H9 (cell line): ENCODE measurements around the gene ATP12A. TPM values are rescaled to one million over a fixed set of nuclear protein-coding genes. Genes with fewer than 3 reads are reported as not detected.
A peak's percentile ranks its signal among the peaks of the same experiment; 100 is the strongest.

Experiments used
- DNase-seq: peaks from one replicate; pipeline ENCODE4 v3.0.0-alpha.2; 2017
- H2AFZ ChIP-seq: one replicate; pipeline ENCODE4 v1.6.1; 2013; ENCODE audit warnings: mild to moderate bottlenecking, low read length, control low read depth, moderate library complexity
- H2AK5ac ChIP-seq: 2 replicates; pipeline ENCODE4 v1.6.1; 2013; ENCODE audit warnings: low read length, control low read depth, mixed read lengths; ENCODE audit not compliant: insufficient read length
- H2BK120ac ChIP-seq: one replicate; pipeline ENCODE4 v1.6.1; 2013; ENCODE audit warnings: low read depth, mild to moderate bottlenecking, low read length, control low read depth, inconsistent platforms; ENCODE audit not compliant: poor library complexity, severe bottlenecking
- H2BK12ac ChIP-seq: 2 replicates; pipeline ENCODE4 v1.6.1; 2013; ENCODE audit warnings: low read length, control low read depth, mixed read lengths, low read depth; ENCODE audit not compliant: insufficient read length
- H2BK15ac ChIP-seq: 2 replicates; pipeline ENCODE4 v1.6.1; 2013; ENCODE audit warnings: low read depth, low read length, control low read depth
- H2BK20ac ChIP-seq: one replicate; pipeline ENCODE4 v1.6.1; 2013; ENCODE audit warnings: low read depth, mild to moderate bottlenecking, low read length, control low read depth, inconsistent platforms; ENCODE audit not compliant: poor library complexity, severe bottlenecking
- H2BK5ac ChIP-seq: 2 replicates; pipeline ENCODE4 v1.6.1; 2013; ENCODE audit warnings: low read length, control low read depth, mixed read lengths; ENCODE audit not compliant: insufficient read length
- H3K14ac ChIP-seq: 2 replicates; pipeline ENCODE4 v1.6.1; 2013; ENCODE audit warnings: low read length, control low read depth; ENCODE audit not compliant: insufficient read depth
- H3K18ac ChIP-seq: 2 replicates; pipeline ENCODE4 v1.6.1; 2013; ENCODE audit warnings: low read depth, mild to moderate bottlenecking, mixed read lengths, low read length, control low read depth; ENCODE audit not compliant: insufficient read length
- H3K23ac ChIP-seq: 2 replicates; pipeline ENCODE4 v1.6.1; 2013; ENCODE audit warnings: low read length, control low read depth, mixed read lengths, low read depth; ENCODE audit not compliant: insufficient read length
- H3K23me2 ChIP-seq: 2 replicates; pipeline ENCODE4 v1.6.1; 2013; ENCODE audit warnings: low read depth, mild to moderate bottlenecking, mixed read lengths, low read length, control low read depth; ENCODE audit not compliant: insufficient read length, poor library complexity, severe bottlenecking
- H3K27ac ChIP-seq: 2 replicates; pipeline ENCODE4 v1.5.1; 2013; ENCODE audit warnings: low read length, control low read depth, mixed read lengths, low read depth; ENCODE audit not compliant: insufficient read length
- H3K27me3 ChIP-seq: 2 replicates; pipeline ENCODE4 v1.6.1; 2013; ENCODE audit warnings: low read length, control low read depth, inconsistent platforms; ENCODE audit not compliant: insufficient read depth
- H3K4ac ChIP-seq: 2 replicates; pipeline ENCODE4 v1.6.1; 2013; ENCODE audit warnings: low read depth, mild to moderate bottlenecking, control low read depth, inconsistent platforms, low read length, moderate library complexity
- H3K4me1 ChIP-seq: 2 replicates; pipeline ENCODE4 v1.6.1; 2013; ENCODE audit warnings: low read length, control low read depth, inconsistent platforms; ENCODE audit not compliant: insufficient read depth
- H3K4me2 ChIP-seq: 2 replicates; pipeline ENCODE4 v1.6.1; 2013; ENCODE audit warnings: low read length, control low read depth, mixed read lengths; ENCODE audit not compliant: insufficient read length, insufficient read depth
- H3K56ac ChIP-seq: 2 replicates; pipeline ENCODE4 v1.6.1; 2013; ENCODE audit warnings: low read depth, mild to moderate bottlenecking, mixed read lengths, low read length, control low read depth; ENCODE audit not compliant: insufficient read length
- H3K79me1 ChIP-seq: 2 replicates; pipeline ENCODE4 v1.6.1; 2013; ENCODE audit warnings: low read depth, mild to moderate bottlenecking, moderate library complexity, low read length, control low read depth, inconsistent platforms; ENCODE audit not compliant: insufficient read depth, poor library complexity, severe bottlenecking
- H3K79me2 ChIP-seq: 2 replicates; pipeline ENCODE4 v1.6.1; 2013; ENCODE audit warnings: low read length, control low read depth, inconsistent platforms; ENCODE audit not compliant: insufficient read depth
- H3K9ac ChIP-seq: 2 replicates; pipeline ENCODE4 v1.6.1; 2013; ENCODE audit warnings: low read length, control low read depth, mixed read lengths; ENCODE audit not compliant: insufficient read length; ENCODE audit errors: extremely low read depth
- H3K9me3 ChIP-seq: one replicate; pipeline ENCODE4 v1.6.1; 2013; ENCODE audit warnings: low read depth, low read length, inconsistent platforms; ENCODE audit not compliant: control insufficient read depth
- H3T11ph ChIP-seq: one replicate; pipeline ENCODE4 v1.6.1; 2013; ENCODE audit warnings: mild to moderate bottlenecking, low read length, control low read depth, inconsistent platforms
- H4K20me1 ChIP-seq: one replicate; pipeline ENCODE4 v1.6.1; 2013; ENCODE audit not compliant: control insufficient read depth, insufficient read length, insufficient read depth
- H4K5ac ChIP-seq: 2 replicates; pipeline ENCODE4 v1.6.1; 2013; ENCODE audit warnings: low read depth, mild to moderate bottlenecking, mixed read lengths, low read length, control low read depth; ENCODE audit not compliant: insufficient read length
- H4K8ac ChIP-seq: replicated peaks from 2 replicates; pipeline ENCODE4 v1.6.1; 2013; ENCODE audit warnings: low read length, control low read depth, mixed read lengths, low read depth; ENCODE audit not compliant: insufficient read length
- H4K91ac ChIP-seq: 2 replicates; pipeline ENCODE4 v1.6.1; 2013; ENCODE audit warnings: low read depth, mild to moderate bottlenecking, moderate library complexity, mixed read lengths, low read length, control low read depth; ENCODE audit not compliant: insufficient read length
- H3K27ac Mint-ChIP-seq, 3 experiments: 2 replicates in 2 of 3; 3 replicates in 1 of 3; pipeline ENCODE4 v1.8.0; 2020 to 2021; ENCODE audit warnings: mixed read lengths in 3 of 3, mild to moderate bottlenecking in 1 of 3, moderate library complexity in 1 of 3
- H3K27me3 Mint-ChIP-seq: 2 replicates; pipeline ENCODE4 v1.8.0; 2021; ENCODE audit warnings: low read depth, mild to moderate bottlenecking, moderate library complexity, mixed read lengths
- H3K36me3 Mint-ChIP-seq, 3 experiments: 2 replicates in 2 of 3; 3 replicates in 1 of 3; pipeline ENCODE4 v1.8.0; 2020 to 2021; ENCODE audit warnings: low read depth in 3 of 3, mixed read lengths in 3 of 3; ENCODE audit not compliant: insufficient read depth in 1 of 3
- H3K4me1 Mint-ChIP-seq, 2 experiments: 2 replicates each; pipeline ENCODE4 v1.8.0; 2020; ENCODE audit warnings: mixed read lengths in 2 of 2
- H3K4me3 Mint-ChIP-seq, 2 experiments: 2 replicates in 1 of 2; 3 replicates in 1 of 2; pipeline ENCODE4 v1.8.0; 2020 to 2021; ENCODE audit warnings: mild to moderate bottlenecking in 2 of 2, mixed read lengths in 2 of 2, moderate library complexity in 1 of 2
- H3K9me3 Mint-ChIP-seq, 2 experiments: 2 replicates in 1 of 2; 3 replicates in 1 of 2; pipeline ENCODE4 v1.8.0; 2020; ENCODE audit warnings: mild to moderate bottlenecking in 2 of 2, mixed read lengths in 2 of 2, moderate library complexity in 1 of 2
- WGBS: extraction: QIAGEN DNeasy Blood & Tissue Kit; methylation state at CpG from one replicate; pipeline ENCODE4 v1.1.7; 2013; ENCODE audit warnings: missing lambda C conversion rate, low lambda C conversion rate, mixed read lengths; ENCODE audit not compliant: insufficient read length; ENCODE audit errors: extremely low coverage; 5-methylcytosine and 5-hydroxymethylcytosine counted together
- total RNA-seq: library from RNA; stranded (reverse); gene quantifications from 2 replicates; pipeline ENCODE4 v1.2.1, GENCODE V29; 2021
- TF ChIP-seq, protein P1 (sequence below): fragments of 200-600 bp; sonication (generic); conservative IDR thresholded peaks from 3 replicates; pipeline ENCODE4 v1.8.0; 2021; ENCODE audit warnings: antibody characterized with exemption, mild to moderate bottlenecking

The ATP12A gene
- total RNA-seq, 1 experiment from 2014 or later, result 0.94 TPM

DNA sequence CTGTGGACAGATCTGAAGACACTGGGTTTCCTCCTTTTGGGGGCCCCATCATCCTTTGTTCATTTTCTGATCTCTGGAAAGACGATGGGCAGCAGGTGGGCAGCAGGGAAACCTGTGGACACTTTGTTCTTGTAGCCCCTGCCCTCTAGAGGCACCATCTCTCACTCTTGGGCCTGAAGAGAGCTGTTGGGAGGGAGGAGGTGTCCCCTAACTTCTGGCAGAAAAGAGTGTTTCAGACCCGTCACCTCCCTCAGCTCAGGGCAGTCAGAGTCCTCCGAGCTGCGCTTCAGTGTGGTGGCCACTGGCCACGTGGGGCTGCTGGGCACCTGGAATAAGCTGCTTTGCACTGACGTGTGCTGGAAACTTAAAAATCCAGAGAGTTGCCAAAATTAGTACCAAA lies 56.8 kb downstream of the ATP12A start:
- Histone ChIP-seq H3K14ac (no peak overlapping the region), H3K23ac (no peak overlapping the region), H4K8ac (no peak overlapping the region), H3K9ac (no peak overlapping the region), H3K4me1 (no peaks in the 10 kb centered on the region), H4K91ac (no peak overlapping the region), H2AFZ (no peak overlapping the region), H3K56ac (no peak overlapping the region), H2BK120ac (no peak overlapping the region), H3K4ac (no peak overlapping the region), H3T11ph (no peak overlapping the region), H3K27ac (no peak overlapping the region), H2AK5ac (no peak overlapping the region), H2BK15ac (no peak overlapping the region), H2BK12ac (no peak overlapping the region), H4K20me1 (no peaks in the 10 kb centered on the region), H3K18ac (no peak overlapping the region), H2BK5ac (no peak overlapping the region), H3K23me2 (no peaks in the 10 kb centered on the region), H3K9me3 (no peaks in the 10 kb centered on the region), H3K27me3 (no peaks in the 10 kb centered on the region), H4K5ac (no peak overlapping the region), H3K79me1 (no peaks in the 10 kb centered on the region), H3K4me2 (no peak overlapping the region), H2BK20ac (no peak overlapping the region), H3K79me2 (no peaks in the 10 kb centered on the region)
- no CpG with 5 or more reads among the region's 6 CpGs for WGBS
- H3K9me3 Mint-ChIP-seq, result peaks cover 4% of the 10 kb centered on the region in 2 experiments; a peak in 4 of 5 replicates
- peak; percentile 63 for DNase-seq
- H3K4me1 Mint-ChIP-seq, result peaks cover 4 to 6% of the 10 kb centered on the region in 2 experiments; a peak in 3 of 4 replicates
- peaks cover 4% of the 10 kb centered on the region for H3K27me3 Mint-ChIP-seq
- TF ChIP-seq, protein P1, sequence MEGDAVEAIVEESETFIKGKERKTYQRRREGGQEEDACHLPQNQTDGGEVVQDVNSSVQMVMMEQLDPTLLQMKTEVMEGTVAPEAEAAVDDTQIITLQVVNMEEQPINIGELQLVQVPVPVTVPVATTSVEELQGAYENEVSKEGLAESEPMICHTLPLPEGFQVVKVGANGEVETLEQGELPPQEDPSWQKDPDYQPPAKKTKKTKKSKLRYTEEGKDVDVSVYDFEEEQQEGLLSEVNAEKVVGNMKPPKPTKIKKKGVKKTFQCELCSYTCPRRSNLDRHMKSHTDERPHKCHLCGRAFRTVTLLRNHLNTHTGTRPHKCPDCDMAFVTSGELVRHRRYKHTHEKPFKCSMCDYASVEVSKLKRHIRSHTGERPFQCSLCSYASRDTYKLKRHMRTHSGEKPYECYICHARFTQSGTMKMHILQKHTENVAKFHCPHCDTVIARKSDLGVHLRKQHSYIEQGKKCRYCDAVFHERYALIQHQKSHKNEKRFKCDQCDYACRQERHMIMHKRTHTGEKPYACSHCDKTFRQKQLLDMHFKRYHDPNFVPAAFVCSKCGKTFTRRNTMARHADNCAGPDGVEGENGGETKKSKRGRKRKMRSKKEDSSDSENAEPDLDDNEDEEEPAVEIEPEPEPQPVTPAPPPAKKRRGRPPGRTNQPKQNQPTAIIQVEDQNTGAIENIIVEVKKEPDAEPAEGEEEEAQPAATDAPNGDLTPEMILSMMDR, result peak; percentile 27; the same call in 1 of the 3 replicates
- H3K36me3 Mint-ChIP-seq, result no peaks in the 10 kb centered on the region; a peak in 1 of 7 replicates
- no peak overlapping the region for H3K27ac Mint-ChIP-seq
- no peak overlapping the region for H3K4me3 Mint-ChIP-seq
